GM19395 (cell line): ENCODE measurements around the gene PRR27.

ENCODE experiments used
- ATAC-seq: cut with Tn5 transposase; IDR thresholded peaks from one replicate; pipeline ENCODE4 v1.9.1; 2021; ENCODE audit warnings: mild to moderate bottlenecking, moderate library complexity; ENCODE audit not compliant: unreplicated experiment

Gene PRR27

GRCh38 chr4:70153937-70154336 lies at the start of gene PRR27:
TSS of gene PRR27 (plus strand) at chr4:70154237. CDS start at chr4:70154376, 139 bp downstream.
- no peak for ATAC-seq

DNA sequence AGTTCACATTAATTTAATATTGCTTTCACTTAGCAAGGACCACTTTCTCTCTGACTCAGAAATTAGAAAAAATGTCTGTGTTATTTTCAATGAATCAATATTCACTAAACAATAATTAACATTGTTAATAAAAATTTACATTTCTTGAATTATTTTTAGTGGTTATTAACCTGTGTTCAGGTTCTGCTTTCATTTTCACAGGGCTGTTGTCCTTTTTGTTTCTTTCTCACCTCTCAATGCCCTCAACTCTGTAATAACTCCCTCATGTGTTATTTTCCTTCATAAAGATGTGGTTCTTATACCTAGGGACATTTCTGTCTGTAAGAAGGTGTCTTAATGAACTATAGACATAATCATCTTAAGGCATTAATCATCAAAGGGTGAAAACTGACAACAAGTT lies 43.1 kb upstream of the PRR27 start:
- peak; percentile 58 for ATAC-seq

DNA sequence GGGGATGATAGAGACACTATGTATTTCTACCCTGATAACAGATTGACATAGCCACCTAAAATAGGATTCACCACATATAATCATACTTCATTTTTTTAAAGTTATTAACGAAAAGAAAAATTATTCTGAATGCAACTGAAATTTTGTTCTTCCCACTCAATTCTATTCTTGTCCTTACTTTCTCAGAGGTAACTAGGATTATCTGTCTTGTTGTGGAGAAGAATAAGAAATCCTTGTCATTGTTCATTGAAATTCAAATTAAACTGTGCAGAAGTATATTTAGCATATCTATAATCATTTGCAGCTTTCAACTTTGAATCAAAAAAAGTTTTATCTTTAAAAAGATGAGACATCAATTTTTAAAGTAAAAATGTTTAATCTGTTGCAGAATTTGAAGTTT lies 40.4 kb upstream of the PRR27 start:
- no peak for ATAC-seq

GRCh38 chr4:70114096-70114495 lies 39.9 kb upstream of the PRR27 start:
- ATAC-seq, result no peak

DNA sequence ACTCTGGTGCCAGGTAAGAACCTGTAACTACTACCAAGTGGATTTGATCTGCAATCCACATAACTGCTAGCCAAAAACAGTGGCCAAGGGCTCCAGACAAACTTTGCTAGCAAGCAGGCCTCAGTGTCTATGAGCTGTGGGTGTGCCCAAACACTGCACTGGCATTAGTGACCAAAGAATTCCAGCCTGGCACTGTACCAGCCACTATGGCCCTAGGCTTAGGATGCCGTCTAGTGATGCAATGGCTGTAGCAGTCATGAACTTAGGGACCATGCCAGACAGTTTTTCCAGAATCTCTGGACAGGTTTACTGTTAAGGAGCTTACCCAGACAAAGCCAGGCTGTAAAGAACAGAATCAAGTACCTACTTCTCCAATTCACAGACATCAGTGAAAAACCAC lies 33.7 kb upstream of the PRR27 start:
- no peak for ATAC-seq

GRCh38 chr4:70133473-70133872 lies 20.6 kb upstream of the PRR27 start:
- no peak for ATAC-seq

GRCh38 chr4:70138751-70139150 lies 15.3 kb upstream of the PRR27 start:
- no peak for ATAC-seq

GRCh38 chr4:70151271-70151670 lies 2.8 kb upstream of the PRR27 start:
- no peak for ATAC-seq

DNA sequence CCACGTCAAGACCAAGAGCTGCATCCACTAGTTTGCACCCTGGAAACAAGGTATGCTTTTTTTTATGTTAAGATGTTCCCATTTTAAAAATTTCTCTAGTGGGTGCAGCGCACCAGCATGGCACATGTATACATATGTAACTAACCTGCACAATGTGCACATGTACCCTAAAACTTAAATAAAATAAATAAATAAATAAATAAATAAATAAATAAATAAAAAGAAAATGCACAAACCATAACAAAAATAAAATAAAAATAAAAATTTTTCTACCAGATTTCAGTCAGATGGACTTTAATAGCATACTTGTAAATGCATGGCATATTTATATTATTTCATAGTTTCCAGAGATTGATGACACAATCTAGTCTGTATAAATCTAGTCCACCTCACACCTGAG lies 1.9 kb upstream of the PRR27 start:
- no peak for ATAC-seq

GRCh38 chr4:70158576-70158975 lies 4.5 kb downstream of the PRR27 start:
- no peak for ATAC-seq

DNA sequence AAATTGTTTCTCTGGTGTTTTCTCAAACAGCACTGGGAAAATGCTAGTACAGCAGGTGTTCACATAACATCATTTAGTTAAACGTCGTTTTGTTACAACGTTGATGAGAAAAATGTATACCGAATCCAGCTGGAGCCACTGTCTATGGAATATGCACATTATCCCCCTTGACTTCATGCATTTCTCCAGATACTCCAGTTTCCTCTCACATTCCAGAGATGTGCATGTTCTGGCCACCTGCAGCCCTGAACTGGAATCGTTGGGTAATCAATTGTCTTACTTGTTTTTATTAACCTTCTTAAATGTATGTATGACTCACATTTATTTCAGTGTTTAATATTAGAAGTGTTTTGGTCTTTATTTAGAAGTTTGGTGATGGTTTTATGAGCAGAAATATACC lies 23.1 kb downstream of the PRR27 start:
- no peak for ATAC-seq

DNA sequence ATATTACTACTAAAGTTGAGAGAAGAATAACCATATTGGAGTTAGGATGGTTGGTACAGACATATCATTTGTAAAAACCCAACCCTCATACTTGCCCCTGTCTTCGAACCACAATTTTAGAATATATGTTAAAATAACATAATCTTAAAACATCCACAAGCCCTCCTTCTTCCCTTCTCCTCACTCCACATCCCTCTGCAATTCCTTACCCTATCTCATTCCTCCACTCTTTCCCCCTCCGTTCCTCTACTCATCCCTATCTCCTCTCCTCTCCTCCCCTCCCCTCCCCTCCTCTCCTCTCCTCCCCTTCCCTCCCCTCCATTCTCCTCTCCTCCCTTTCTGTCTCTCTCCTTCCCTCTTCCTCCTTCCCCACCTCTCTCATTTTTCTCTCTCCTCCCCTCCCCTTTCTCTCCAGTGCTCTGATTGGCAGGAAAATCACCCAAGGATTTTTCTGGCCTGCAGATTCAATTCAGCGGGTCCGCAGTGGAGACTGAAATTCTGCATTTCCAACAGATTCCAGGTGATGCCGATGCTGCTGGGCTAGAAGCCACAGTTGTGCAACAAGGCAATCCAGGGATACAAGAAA lies 24.1 kb downstream of the PRR27 start:
- ATAC-seq, result no peak

DNA sequence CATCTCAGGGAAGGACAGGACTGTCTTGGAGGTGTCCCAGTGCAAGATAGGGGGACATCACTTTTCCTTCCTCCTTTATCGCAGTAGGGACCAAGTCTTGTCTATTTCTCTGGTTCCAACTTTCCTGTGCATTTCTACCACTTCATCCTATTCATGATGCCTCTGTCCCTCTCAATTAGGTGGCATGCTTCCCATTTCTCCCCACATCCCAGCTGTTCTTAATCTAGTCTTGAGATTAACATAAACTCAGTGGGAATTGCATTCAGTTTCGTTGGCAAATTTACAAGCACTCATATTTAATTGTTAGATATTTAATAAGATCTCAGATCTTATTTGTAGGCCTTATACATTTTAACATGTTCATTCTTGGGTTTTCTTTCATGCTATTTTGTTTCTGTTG lies 25.8 kb downstream of the PRR27 start:
- ATAC-seq, result no peak

GRCh38 chr4:70181864-70182263 lies 27.8 kb downstream of the PRR27 start:
- ATAC-seq, result no peak

- ATAC-seq, result no peak
These were observed 28.6 kb downstream of the PRR27 start for GRCh38 chr4:70182517-70183167.

GRCh38 chr4:70183168-70183939 lies 29.3 kb downstream of the PRR27 start:
- ATAC-seq, result peak; percentile 93

- ATAC-seq, result no peak
These were observed 29.9 kb downstream of the PRR27 start for GRCh38 chr4:70183940-70184246.

- no peak for ATAC-seq
These were observed 33.2 kb downstream of the PRR27 start for GRCh38 chr4:70187216-70187615.

DNA sequence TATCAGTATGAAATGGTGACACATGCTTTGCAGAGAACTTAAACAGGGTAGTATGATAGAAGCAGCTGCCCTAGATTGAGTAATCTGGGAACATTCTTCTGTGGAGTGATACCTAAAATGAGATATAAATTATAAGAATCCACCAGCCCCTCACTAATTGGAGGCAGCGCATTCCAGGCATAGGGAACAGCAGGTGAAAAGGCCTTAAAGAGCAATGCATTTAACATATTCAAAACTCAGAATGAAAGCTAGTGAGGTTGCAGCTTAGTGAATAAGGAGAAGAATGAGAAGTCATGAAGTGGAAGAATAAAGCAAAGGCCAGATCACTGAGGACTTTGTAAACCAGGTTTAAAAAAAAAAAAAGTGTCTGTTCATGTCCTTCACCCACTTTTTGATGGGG lies 36.5 kb downstream of the PRR27 start:
- no peak for ATAC-seq

- no peak for ATAC-seq
These were observed 37.6 kb downstream of the PRR27 start for GRCh38 chr4:70191647-70192046.

GRCh38 chr4:70192895-70193294 lies 38.9 kb downstream of the PRR27 start:
- ATAC-seq, result no peak

DNA sequence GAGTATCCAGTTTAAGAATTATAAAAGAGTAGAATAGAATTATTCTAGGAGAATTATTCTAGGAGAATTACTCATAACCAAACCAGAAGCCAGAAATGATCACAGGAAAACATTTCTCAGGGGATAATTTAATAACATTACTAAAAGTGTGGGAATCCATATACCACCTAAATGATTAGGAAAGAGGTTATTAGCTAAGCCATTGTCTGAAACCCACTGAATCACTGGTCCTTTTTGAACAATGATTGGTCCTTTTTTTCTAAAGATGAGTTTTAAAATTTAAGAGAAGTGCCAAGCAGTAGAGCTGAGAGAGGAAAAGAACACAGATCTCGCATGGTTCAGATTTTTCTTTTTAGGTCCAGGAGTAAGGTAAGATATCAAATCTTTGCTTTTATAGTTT lies 41.4 kb downstream of the PRR27 start, which contains the start of gene ODAM:
Gene ODAM, plus strand, starts transcription at position 301 of the 400 bp plus-strand sequence. CDS start 819 bp downstream, outside the sequence.
- no peak for ATAC-seq
